Stimulated activated CD8-positive, alpha-beta memory T cell treated with anti-CD3 and anti-CD28 coated beads, Interleukin-12 subunit alpha, Interleukin-12 subunit beta, amount 100 ng/mL, for 1 hour (primary cell): Measurements from ENCODE around the gene ADCY9.
"Not testable (repeated sequence)": the region's sequence is repeated elsewhere in the genome, so short reads cannot be mapped to it uniquely, and the experiment has no call there.

Experiments used
- DNase-seq: peaks from one replicate; pipeline ENCODE4 v3.0.0-alpha.2; 2020; ENCODE audit warnings: low read depth

ADCY9 gene

GRCh38 chr16:3971706-3972105 is 144.5 kb downstream of the ADCY9 start:
- no peak for DNase-seq

DNA sequence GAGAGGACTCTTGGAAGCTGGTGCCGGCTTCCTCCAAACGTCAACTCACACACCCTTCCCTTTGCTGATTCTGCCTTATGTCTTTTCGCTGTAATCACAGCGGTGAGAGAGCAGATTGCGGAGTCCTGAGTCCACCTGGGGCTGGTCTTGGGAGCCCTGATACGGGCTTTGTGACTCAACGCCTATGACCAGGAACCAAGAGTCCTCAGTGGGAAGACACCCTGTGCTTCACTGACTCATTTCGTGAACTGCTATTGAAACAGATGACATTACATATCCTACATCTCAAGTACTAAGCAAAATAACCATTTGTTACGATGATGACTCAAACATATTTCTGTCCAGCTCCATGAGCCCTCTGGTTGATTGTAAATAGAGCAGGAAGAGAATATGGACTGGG is 145.0 kb downstream of the ADCY9 start:
- DNase-seq, result no peak

DNA sequence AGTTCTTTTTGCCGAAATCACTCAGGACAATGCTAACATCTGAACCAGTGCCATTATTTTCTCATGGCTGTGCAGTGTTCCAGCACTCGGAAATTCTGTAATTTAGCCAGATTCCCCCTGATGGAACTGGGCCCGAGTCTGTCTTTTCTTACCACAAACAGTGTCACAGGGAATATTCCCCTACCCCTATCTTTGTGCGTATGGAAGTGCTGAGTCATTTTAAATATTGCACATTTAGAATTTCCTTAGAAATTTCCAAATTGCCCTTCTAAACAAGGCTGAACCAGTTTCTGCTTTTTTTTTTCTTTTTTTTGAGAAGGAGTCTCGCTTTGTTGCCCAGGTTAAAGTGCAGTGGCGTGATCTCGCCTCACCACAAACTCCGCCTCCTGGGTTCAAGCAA is 147.7 kb downstream of the ADCY9 start:
- DNase-seq, result no peak

DNA sequence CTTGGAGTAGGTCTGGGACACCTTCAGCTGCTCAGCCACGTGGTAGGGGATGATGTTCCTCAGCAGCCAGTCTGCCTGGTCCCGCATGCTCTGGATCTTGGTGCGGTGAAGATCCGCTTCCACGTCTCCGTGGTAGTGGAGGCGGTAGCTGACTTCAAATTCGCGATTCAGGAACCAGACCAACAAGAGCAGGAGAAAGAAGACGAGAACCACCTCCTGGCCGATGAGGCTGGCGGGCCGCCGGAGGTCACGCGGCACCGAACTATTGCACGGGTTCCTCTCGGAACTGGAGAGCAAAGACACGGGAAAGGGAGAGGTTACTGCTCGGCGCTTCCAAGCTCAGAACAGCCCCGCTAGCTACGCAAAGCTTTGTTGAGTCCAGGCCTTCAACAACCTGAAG is 149.6 kb downstream of the ADCY9 start:
- no peak for DNase-seq

- DNase-seq, result no peak
Measured at GRCh38 chr16:3965781-3966582, 150.3 kb downstream of the ADCY9 start.

DNA sequence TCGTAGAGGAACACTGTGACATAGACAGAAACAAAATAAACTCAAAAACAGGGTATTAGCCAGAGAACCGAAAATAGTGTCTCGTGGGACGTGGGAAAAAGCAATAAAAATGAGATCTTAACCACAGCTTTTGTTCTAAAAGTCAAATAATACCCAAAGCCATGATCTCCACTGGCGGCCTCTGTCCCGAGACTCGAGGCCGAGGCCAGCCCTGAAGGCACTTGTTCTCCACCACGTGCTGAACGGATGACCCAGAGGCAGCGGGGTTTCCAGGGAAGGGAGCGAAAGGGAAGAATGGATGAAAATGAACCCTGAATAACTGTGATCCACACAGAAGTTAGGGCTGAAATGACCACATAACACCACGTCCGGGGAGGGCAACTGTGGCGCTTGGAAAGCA is 150.9 kb downstream of the ADCY9 start:
- DNase-seq, result no peak

GRCh38 chr16:3964686-3965290 is 151.5 kb downstream of the ADCY9 start:
- no peak for DNase-seq

DNA sequence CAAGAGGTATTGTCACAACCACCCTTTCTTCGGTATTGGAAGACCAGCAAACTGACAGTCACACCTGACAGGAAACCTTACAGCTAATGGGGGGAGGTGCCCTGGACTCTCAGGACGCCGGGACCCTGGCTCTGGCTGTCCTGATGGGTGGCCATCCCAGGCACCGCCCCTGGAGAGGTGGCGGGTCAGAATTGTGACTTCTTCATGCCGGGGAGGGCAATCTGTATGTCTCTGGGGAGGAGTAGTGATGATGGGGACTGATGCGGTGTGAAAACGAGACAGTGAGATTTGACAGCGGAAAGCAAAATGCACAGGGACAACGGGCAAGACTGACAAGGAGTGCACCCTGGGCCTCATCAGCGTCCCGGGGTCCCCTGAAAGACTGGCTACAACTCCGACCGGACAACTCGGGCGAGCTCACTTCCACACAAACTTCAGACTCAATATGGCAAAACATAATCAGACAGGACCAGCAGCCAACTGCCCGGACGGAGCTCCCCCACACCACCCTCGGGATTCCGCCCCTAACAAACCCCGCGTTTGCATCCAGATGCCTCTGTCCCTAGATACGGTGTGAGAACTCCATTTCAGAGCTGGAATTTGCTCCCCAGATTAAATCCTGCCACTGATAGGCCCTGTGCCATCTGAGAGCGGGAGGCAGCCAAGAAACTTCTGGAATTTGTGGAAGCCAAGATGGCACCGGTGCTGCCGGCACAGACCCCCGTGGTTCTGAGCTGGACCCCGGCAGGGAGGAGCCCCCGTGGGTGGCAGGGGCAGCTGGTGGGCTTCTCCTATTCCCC is 152.2 kb downstream of the ADCY9 start:
- DNase-seq, result no peak

GRCh38 chr16:3963203-3963602 is 153.0 kb downstream of the ADCY9 start:
- DNase-seq, result no peak

- DNase-seq, result no peak
Measured at GRCh38 chr16:3961449-3961849, 154.8 kb downstream of the ADCY9 start.

GRCh38 chr16:3959926-3960590 is 156.2 kb downstream of the ADCY9 start:
- DNase-seq, result not testable (repeated sequence)

DNA sequence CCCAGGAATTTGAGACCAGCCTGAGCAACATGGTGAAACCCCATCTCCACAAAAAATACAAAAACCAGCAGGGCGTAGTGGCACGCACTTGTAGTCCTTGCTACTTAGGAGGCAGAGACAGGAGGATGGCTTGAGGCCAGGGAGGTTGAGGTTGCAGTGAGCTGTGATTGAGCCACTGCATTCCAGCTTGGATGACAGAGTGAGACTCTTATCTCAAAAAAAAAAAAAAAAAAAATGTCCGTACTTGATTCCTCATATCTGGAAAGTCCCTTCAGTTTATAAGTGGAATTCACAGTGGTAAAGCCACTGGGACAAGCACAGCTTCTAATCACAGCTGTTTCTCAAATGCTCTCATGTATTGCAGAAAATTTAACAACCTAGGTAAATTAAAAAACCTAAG is 157.1 kb downstream of the ADCY9 start:
- DNase-seq, result no peak

- no peak for DNase-seq
Measured at GRCh38 chr16:3957344-3957980, 158.8 kb downstream of the ADCY9 start.

GRCh38 chr16:3954411-3954921 is 161.8 kb downstream of the ADCY9 start:
- no peak for DNase-seq

- DNase-seq, result no peak
Measured at GRCh38 chr16:3953728-3954410, 162.4 kb downstream of the ADCY9 start.

DNA sequence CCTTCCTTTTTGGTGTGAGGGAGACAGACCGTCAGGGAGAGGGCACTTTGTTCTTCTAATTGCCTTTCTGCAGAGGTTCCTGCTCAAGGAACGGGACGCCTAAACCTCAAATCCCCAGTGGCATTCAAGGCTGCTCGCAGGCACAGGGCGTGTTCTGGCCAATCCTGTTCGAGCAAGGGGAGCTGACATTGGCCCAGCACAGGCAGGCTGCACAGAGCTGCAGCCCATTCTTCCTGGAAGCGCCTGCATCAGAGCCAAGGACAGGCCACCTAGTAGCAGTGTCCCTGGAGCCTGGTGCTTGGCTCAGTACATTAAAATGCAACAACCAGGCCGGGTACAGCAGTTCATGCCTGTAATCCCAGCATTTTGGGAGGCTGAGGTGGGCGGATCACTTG is 163.5 kb downstream of the ADCY9 start:
- no peak for DNase-seq

GRCh38 chr16:3951861-3952736 is 164.1 kb downstream of the ADCY9 start:
- no peak for DNase-seq

DNA sequence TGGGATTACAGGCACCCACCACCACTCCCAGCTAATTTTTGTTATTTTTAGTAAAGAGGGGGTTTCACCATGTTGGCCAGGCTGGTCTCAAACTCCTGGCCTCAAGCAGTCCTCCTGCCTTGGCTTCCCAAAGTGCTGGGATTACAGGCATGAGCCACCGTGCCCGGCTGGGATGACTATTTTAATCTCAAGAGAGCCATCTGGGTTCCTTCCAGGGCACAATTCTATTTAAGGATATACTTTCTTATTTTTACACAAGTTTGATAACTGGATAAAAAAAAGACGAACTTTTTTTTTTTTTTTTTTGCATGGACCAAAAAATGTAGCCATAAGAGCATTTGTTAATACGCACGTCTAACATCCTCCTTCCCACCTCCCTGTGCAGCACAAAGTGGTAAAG is 164.9 kb downstream of the ADCY9 start:
- DNase-seq, result not testable (repeated sequence)

DNA sequence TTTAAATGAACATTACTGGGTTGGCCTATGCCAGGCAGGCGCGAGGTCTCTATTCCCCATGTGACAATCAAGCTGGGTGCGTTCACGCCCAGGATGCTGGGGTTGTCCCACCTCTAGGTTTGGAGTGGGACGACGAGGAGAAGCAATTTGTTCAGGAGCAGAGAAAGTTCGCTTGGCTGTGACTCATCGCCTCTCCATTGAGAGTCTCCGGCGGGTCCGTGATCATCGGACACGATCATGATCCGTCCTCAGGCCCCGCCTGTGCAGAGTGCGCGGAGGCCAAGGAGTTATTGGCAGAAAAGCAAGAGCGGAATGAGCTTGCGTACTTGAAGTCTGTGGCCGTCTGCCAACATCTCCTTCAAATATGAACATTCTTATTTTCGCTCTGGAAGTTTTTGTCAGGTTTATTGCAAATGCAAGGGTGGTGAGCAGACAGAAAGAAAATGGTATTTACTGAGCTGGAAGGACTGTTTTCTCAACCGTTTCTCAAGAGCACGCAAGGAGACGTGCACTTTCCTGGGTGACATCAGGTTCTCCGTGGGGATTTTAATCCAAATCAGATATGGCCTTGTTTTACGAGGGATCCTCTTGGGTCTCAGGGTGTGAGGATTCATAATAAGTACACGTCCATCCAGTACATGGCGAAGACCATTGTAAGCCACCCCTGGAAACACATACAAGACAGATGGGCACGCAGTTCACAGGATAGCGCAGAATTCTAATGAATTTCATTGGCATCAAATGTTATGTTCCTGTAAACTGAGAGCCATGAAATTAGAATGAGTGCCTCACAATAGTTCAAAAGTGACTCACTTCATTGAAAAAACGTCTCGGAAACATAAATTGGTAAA is 165.7 kb downstream of the ADCY9 start:
- DNase-seq, result no peak
